K562 (cell line): ENCODE data around the gene ZNF140. TPM values are rescaled to one million over a fixed set of nuclear protein-coding genes. Genes with fewer than 3 reads are reported as not detected.

Experiments
- ATF2 ChIP-seq: sonication (generic); formaldehyde crosslinking; IDR thresholded peaks from 2 replicates; pipeline ENCODE4 v1.8.1; 2022; ENCODE audit warnings: missing genetic modification reagents
- CCAR2 ChIP-seq: fragments of 200-400 bp; formaldehyde crosslinking; IDR thresholded peaks from 2 replicates; pipeline ENCODE4 v1.6.1; 2017; ENCODE audit warnings: mild to moderate bottlenecking, low read depth, low read length
- DACH1 ChIP-seq: fragments of 450-650 bp; IDR thresholded peaks from 2 replicates; pipeline ENCODE4 v1.6.1; 2018; ENCODE audit not compliant: partially characterized antibody
- FOXJ3 ChIP-seq: sonication (generic); formaldehyde crosslinking; IDR thresholded peaks from 2 replicates; pipeline ENCODE4 v1.4.0; 2020; ENCODE audit warnings: mild to moderate bottlenecking, missing genetic modification reagents
- KDM5B ChIP-seq: fragments of 200-600 bp; sonication (generic); IDR thresholded peaks from 2 replicates; pipeline ENCODE4 v1.6.1; 2012; ENCODE audit warnings: low read depth, mild to moderate bottlenecking, moderate library complexity, low read length, control low read depth, inconsistent platforms; ENCODE audit not compliant: insufficient replicate concordance
- NR4A1 ChIP-seq, 2 experiments: fragments of 250-450 bp in 1 of 2; fragments of 450-650 bp in 1 of 2; sonication (Bioruptor Pico) in 1 of 2; IDR thresholded peaks; 2 replicates each; pipeline versions ENCODE4 v1.4.0 to v1.6.1; 2016 to 2020; ENCODE audit warnings: mild to moderate bottlenecking in 2 of 2, missing compliant biosample characterization in 1 of 2, missing genetic modification characterization in 1 of 2, moderate library complexity in 1 of 2
- PHF8 ChIP-seq: fragments of 200-600 bp; sonication (generic); IDR thresholded peaks from 2 replicates; pipeline ENCODE4 v1.6.1; 2012; ENCODE audit warnings: mixed run types, mild to moderate bottlenecking, inconsistent platforms, low read length, moderate library complexity, borderline replicate concordance
- POLR2H ChIP-seq: IDR thresholded peaks from 2 replicates; pipeline ENCODE4 v1.6.1; 2016; ENCODE audit warnings: missing genetic modification characterization, low read depth, mild to moderate bottlenecking, control low read depth, missing compliant biosample characterization, moderate library complexity
- RCOR1 ChIP-seq, 2 experiments: IDR thresholded peaks; 2 replicates each; pipeline ENCODE4 v1.6.1; 2012; ENCODE audit warnings: low read depth in 2 of 2, low read length in 2 of 2, borderline replicate concordance in 1 of 2, improper control_type of control experiment in 1 of 2
- SIX5 ChIP-seq, 2 experiments: IDR thresholded peaks; 2 replicates each; pipeline ENCODE4 v1.6.1; 2011; ENCODE audit warnings: low read length in 2 of 2, borderline replicate concordance in 1 of 2, low read depth in 1 of 2, mild to moderate bottlenecking in 1 of 2, moderate library complexity in 1 of 2; ENCODE audit not compliant: insufficient read depth in 1 of 2
- SUPT5H ChIP-seq: fragments of 450-650 bp; IDR thresholded peaks from 2 replicates; pipeline ENCODE4 v1.6.1; 2016
- TCF3 ChIP-seq: sonication (generic); formaldehyde crosslinking; IDR thresholded peaks from 2 replicates; pipeline ENCODE4 v1.4.0; 2020; ENCODE audit warnings: mild to moderate bottlenecking, missing genetic modification reagents
- ZBED1 ChIP-seq: IDR thresholded peaks from 2 replicates; pipeline ENCODE4 v1.6.1; 2014
- ZBTB11 ChIP-seq, 3 experiments: fragments of 200-800 bp in 1 of 3; fragments of 250-450 bp in 1 of 3; fragments of 450-650 bp in 1 of 3; sonication (Bioruptor Pico) in 1 of 3; sonication (Bioruptor generic) in 1 of 3; formaldehyde crosslinking in 1 of 3; IDR thresholded peaks; 2 replicates each; pipeline versions ENCODE4 v1.6.1 to v1.8.0; 2016 to 2022; ENCODE audit warnings: mild to moderate bottlenecking in 2 of 3, missing genetic modification characterization in 2 of 3, missing compliant biosample characterization in 1 of 3, moderate library complexity in 1 of 3
- ZC3H4 ChIP-seq: sonication (generic); formaldehyde crosslinking; IDR thresholded peaks from 2 replicates; pipeline ENCODE4 v1.9.0; 2021; ENCODE audit warnings: missing genetic modification reagents, borderline replicate concordance
- ZFP36 ChIP-seq: fragments of 150-350 bp; IDR thresholded peaks from 2 replicates; pipeline ENCODE4 v1.6.1; 2018; ENCODE audit warnings: low read length, low read depth; ENCODE audit not compliant: partially characterized antibody
- ZNF12 ChIP-seq: sonication (generic); formaldehyde crosslinking; IDR thresholded peaks from 2 replicates; pipeline ENCODE4 v1.4.0; 2020; ENCODE audit warnings: mild to moderate bottlenecking, missing genetic modification reagents
- ZNF165 ChIP-seq: fragments of 250-450 bp; sonication (Bioruptor Pico); IDR thresholded peaks from 2 replicates; pipeline ENCODE4 v1.4.0; 2020; ENCODE audit warnings: borderline replicate concordance
- ZNF263 ChIP-seq: sonication (generic); formaldehyde crosslinking; IDR thresholded peaks from 2 replicates; pipeline ENCODE4 v1.8.0; 2022; ENCODE audit warnings: mild to moderate bottlenecking, missing genetic modification reagents, borderline replicate concordance
- ZNF347 ChIP-seq: fragments of 450-650 bp; formaldehyde crosslinking; IDR thresholded peaks from 2 replicates; pipeline ENCODE4 v1.4.0; 2020; ENCODE audit warnings: low read depth, mild to moderate bottlenecking, moderate library complexity
- ZNF76 ChIP-seq: fragments of 250-450 bp; sonication (Bioruptor Pico); IDR thresholded peaks from 2 replicates; pipeline ENCODE4 v1.4.0; 2020; ENCODE audit warnings: mild to moderate bottlenecking, moderate library complexity, borderline replicate concordance
- polyA plus RNA-seq, 8 experiments: library from polyadenylated mRNA; depleted of rRNA in 4 of 8; stranded (reverse) in 5 of 8; unstranded in 3 of 8; fragments of >200 nt; fragmentation: Nextera tagmentation in 2 of 8; fragmentation: Illumina TruSeq in 1 of 8; extraction: Ambion mirVana in 2 of 8; extraction: Trizol in 1 of 8; gene quantifications; 2 replicates each; pipeline versions ENCODE4 v1.2.1 to v1.2.3, GENCODE V29; 2011 to 2014; ENCODE audit warnings: inconsistent platforms in 1 of 8, missing spikeins in 1 of 8
- total RNA-seq, 7 experiments: library from RNA; depleted of rRNA in 6 of 7; stranded (reverse); fragments of >200 nt in 6 of 7; fragmentation: Illumina TruSeq in 2 of 7; extraction: Trizol in 2 of 7; gene quantifications; 2 replicates each; pipeline versions ENCODE4 v1.2.1 to v1.2.3, GENCODE V29; 2011 to 2021; ENCODE audit warnings: low replicate concordance in 1 of 7

The ZNF140 gene
- total and polyA plus RNA-seq, 9 of the 15 experiments (the other 6 are each of a cell fraction or from before 2014, with no cell fraction given) = 1.6 to 10.9 (median 5.3) TPM

- peak in 1 of 3 experiments; percentile 71; a peak in 3 of 6 replicates for TF ChIP-seq ZBTB11 (CRISPR knock-in tag; IDR thresholded peaks at IDR 0.05)
- TF ChIP-seq NR4A1 (CRISPR knock-in tag; IDR thresholded peaks at IDR 0.05) = peak; percentile 74; the same call in 1 of the 2 replicates
- no peak for TF ChIP-seq NR4A1 (tag; IDR thresholded peaks at IDR 0.05)
- TF ChIP-seq ZC3H4 (CRISPR knock-in tag) = no peak
- no peak for TF ChIP-seq RCOR1 (IDR thresholded peaks at IDR 0.05; ENCODE audit: borderline replicate concordance in 1 of 2, low read depth in 2 of 2, low read length in 2 of 2)
- no peak for TF ChIP-seq ZBED1
- TF ChIP-seq PHF8 = peak; percentile 84
- peak; percentile 84 for TF ChIP-seq SUPT5H
- peak; percentile 46; the same call in 1 of the 2 replicates for TF ChIP-seq ZNF12 (CRISPR knock-in tag)
- peak; percentile 94 for TF ChIP-seq POLR2H (tag)
- TF ChIP-seq SIX5 (IDR thresholded peaks at IDR 0.05; ENCODE audit: borderline replicate concordance in 1 of 2, insufficient read depth in 1 of 2, low read depth in 1 of 2, low read length in 2 of 2) = peak; percentile 81 to 82
- TF ChIP-seq ATF2 = peak; percentile 84
- no peak for TF ChIP-seq DACH1
- peak; percentile 98 for TF ChIP-seq KDM5B
- 0 out of 2 replicates have a peak, but pooled peaks have one; percentile 54 for TF ChIP-seq ZNF165 (CRISPR knock-in tag)
- no peak for TF ChIP-seq ZNF263 (CRISPR knock-in tag)
- TF ChIP-seq ZFP36 = no peak
- no peak for TF ChIP-seq ZNF347
- TF ChIP-seq CCAR2 = no peak
- 0 out of 2 replicates have a peak, but pooled peaks have one; percentile 47 for TF ChIP-seq ZNF76 (CRISPR knock-in tag)
- no peak for TF ChIP-seq FOXJ3
- TF ChIP-seq TCF3 (CRISPR knock-in tag) = no peak; the same call in 1 of the 2 replicates
These were observed 49.5 kb downstream of the ZNF140 start, which contains the start of the genes ZNF10 and ZNF891 (continued) for GRCh38 chr12:133130038-133130807.
